Fibroblast of peridontal ligament (primary cell): ENCODE measurements around the gene HCAR2.
"Not testable (repeated sequence)": the region's sequence is repeated elsewhere in the genome, so short reads cannot be mapped to it uniquely, and the experiment has no call there.

Source experiments
- DNase-seq: peaks from one replicate; pipeline ENCODE4 v3.0.0-alpha.2; 2010; ENCODE audit errors: extremely low read depth

The HCAR2 gene

DNA sequence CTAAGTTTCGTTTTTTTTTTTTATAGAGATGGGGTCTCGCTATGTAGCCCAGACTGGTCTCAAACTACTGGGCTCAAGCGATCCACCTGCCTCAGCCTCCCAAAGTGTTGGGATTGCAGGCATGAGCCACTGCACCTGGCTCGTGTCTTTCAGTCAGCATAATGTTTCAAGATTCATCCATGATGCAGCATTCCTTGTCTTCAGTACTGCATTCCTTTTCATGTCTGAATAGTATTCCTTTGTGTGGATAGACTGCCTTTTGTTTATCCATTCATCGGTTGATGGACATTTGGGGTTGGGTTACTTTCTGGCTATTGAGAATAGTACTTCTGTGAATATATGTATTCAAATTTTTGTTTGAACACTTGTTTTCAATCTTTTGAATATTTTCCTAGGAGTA, 37.4 kb downstream of the HCAR2 start:
- no peak for DNase-seq

GRCh38 chr12:122665349-122665748, 37.8 kb downstream of the HCAR2 start:
- no peak for DNase-seq

DNA sequence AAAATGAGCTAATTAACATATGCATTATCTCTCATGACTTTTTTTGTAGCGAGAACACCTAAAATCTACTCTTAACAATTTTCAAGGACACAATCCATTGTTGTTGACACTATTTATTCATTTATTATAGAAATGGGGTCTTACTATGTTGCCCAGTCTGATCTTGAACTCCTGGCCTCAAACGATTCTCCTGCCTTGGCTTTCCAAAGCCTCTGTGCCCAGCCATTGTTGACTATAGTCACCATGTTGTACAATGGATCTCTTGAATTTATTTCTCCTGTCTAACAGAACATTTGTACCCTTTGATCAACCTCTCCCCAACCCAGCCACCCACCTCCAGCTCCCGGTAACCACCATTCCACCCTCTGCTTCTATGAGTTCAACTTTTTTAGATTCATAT, 41.2 kb downstream of the HCAR2 start:
- DNase-seq = no peak

DNA sequence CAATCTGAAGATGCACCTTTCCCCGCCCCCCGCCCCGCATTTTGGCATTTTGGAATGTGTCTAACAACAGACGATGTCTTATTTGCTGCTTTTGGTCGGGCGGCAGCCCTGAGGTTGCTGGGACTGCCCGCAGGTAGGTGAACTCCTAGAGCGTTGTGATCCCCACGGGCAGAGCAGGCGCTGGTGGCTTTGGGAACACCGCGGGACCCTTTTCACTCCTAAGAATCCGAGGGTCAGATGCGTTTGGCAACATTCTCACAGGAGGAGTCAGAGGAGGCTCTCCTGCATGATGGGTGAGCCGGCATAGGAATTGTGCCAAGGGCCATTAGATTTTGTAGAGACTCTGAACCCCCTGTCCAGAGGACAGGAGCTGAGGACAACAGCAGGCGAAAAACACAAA, 41.9 kb downstream of the HCAR2 start:
- no peak for DNase-seq

- no peak for DNase-seq
Observed at GRCh38 chr12:122659579-122659978, 43.6 kb downstream of the HCAR2 start.

DNA sequence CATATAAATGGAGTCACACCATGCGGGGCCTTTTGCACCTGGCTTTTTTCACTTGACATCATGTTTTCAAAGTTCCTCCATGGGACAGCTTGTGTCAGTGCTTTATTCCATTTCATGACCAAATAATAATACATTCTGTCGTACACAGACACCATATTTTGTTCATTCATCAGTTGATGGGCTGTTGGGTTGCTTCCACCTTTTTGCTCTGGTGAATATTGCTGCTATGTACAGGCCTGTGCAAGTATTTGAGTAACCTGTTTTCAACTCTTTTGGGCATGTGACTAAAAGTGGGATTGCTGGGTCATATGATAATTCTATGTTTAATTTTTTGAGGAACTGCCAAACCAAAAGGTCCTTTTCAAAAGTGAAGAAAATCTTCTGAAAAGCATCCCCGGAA, 46.9 kb downstream of the HCAR2 start:
- DNase-seq = no peak

DNA sequence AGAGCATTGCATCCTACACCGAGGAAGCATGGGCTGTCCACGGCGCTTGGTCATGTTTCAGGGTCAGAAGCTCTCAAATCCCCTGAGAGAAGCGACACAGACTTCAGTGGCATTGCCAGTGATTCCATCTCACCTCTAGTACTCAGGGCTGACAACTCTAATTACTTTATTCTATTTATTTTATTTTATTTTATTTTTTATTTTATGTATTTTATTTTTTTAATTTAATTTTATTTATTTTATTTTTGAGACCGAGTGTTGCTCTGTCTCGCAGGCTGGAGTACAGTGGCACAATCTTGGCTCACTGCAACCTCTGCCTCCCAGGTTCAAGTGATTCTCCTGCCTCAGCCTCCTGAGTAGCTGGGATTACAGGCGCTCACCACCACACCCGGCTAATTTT, 49.9 kb downstream of the HCAR2 start:
- DNase-seq = not testable (repeated sequence)

DNA sequence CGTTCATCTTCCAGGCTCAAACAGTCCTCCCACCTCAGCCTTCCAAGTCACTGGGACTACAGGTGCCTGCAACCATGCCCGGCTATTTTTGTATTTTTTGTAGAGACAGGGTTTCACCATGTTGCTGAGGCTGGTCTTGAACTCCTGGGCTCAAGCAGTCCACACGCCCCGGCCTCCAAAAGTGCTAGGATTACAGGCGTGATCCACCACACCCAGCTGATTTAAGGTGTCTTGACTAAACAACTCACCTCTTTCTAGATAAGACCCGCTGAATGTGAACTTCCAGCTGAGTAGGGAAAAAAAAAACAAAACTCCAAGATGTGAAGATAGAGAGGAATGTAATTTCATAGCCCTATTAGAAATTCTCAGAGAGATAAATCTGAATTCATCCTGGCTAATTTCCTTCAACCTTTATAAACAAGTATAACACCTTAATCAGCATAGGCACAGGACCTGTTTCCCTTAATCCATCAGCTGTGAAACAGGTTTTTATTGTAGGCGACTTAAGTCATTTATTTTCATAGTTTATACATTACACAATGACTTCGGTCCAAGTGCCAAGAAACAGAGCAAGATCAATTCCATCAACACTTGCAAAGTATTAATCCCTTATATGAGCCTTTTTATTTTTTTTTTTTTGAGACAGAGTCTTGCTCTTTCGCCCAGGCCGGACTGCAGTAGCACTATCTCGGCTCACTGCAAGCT, 51.5 kb downstream of the HCAR2 start:
- DNase-seq = no peak
